ENCODE results near the gene BMPER.

Gene BMPER

GRCh38 chr7:33876596-33877274 is 28.6 kb upstream of the BMPER start:
- no peak overlapping the region for H3K4me3 ChIP-seq (replicated peaks; ENCODE audit: low read depth, low read length)

GRCh38 chr7:33880787-33881186 is 24.6 kb upstream of the BMPER start:
- DNase-seq (ENCODE audit: extremely low read depth, insufficient read length): no peak
- TF ChIP-seq CTCF (IDR thresholded peaks at IDR 0.05; ENCODE audit: insufficient read depth, low read length, poor library complexity, severe bottlenecking): no peak
- H3K36me3 ChIP-seq (ENCODE audit: control insufficient read depth, insufficient read depth, low read length): no peaks in the 10 kb centered on the region
- H3K27me3 ChIP-seq (replicated peaks; ENCODE audit: control insufficient read depth, insufficient read depth, low read length): no peaks in the 10 kb centered on the region; the same call in 1 of the 2 replicates
- H3K4me3 ChIP-seq (replicated peaks; ENCODE audit: low read depth, low read length): no peak overlapping the region

More at GRCh38 chr7:33876596-33877274, 28.6 kb upstream of the BMPER start:
- no peak for DNase-seq (ENCODE audit: extremely low read depth, insufficient read length)
- H3K36me3 ChIP-seq (ENCODE audit: control insufficient read depth, insufficient read depth, low read length): no peaks in the 10 kb centered on the region
- TF ChIP-seq CTCF (IDR thresholded peaks at IDR 0.05; ENCODE audit: insufficient read depth, low read length, poor library complexity, severe bottlenecking): no peak
- H3K27me3 ChIP-seq (replicated peaks; ENCODE audit: control insufficient read depth, insufficient read depth, low read length): no peaks in the 10 kb centered on the region; the same call in 1 of the 2 replicates

- Histone ChIP-seq H3K4me3 (replicated peaks; ENCODE audit: low read depth, low read length) (no peak overlapping the region), H3K27me3 (replicated peaks; ENCODE audit: control insufficient read depth, insufficient read depth, low read length) (no peaks in the 10 kb centered on the region; the same call in 1 of the 2 replicates), H3K36me3 (ENCODE audit: control insufficient read depth, insufficient read depth, low read length) (no peaks in the 10 kb centered on the region)
- TF ChIP-seq CTCF (IDR thresholded peaks at IDR 0.05; ENCODE audit: insufficient read depth, low read length, poor library complexity, severe bottlenecking): no peak
- DNase-seq (ENCODE audit: extremely low read depth, insufficient read length): no peak
These were observed 24.0 kb upstream of the BMPER start for GRCh38 chr7:33881316-33881715.

- H3K4me3 ChIP-seq (replicated peaks; ENCODE audit: low read depth, low read length): no peak overlapping the region
- no peaks in the 10 kb centered on the region; the same call in 1 of the 2 replicates for H3K27me3 ChIP-seq (replicated peaks; ENCODE audit: control insufficient read depth, insufficient read depth, low read length)
- no peaks in the 10 kb centered on the region for H3K36me3 ChIP-seq (ENCODE audit: control insufficient read depth, insufficient read depth, low read length)
- TF ChIP-seq CTCF (IDR thresholded peaks at IDR 0.05; ENCODE audit: insufficient read depth, low read length, poor library complexity, severe bottlenecking): no peak
- no peak for DNase-seq (ENCODE audit: extremely low read depth, insufficient read length)
These were observed 23.1 kb upstream of the BMPER start for GRCh38 chr7:33882040-33882837.

- Histone ChIP-seq H3K4me3 (replicated peaks; ENCODE audit: low read depth, low read length) (no peak overlapping the region), H3K27me3 (replicated peaks; ENCODE audit: control insufficient read depth, insufficient read depth, low read length) (no peaks in the 10 kb centered on the region; the same call in 1 of the 2 replicates), H3K36me3 (ENCODE audit: control insufficient read depth, insufficient read depth, low read length) (no peaks in the 10 kb centered on the region)
- TF ChIP-seq CTCF (IDR thresholded peaks at IDR 0.05; ENCODE audit: insufficient read depth, low read length, poor library complexity, severe bottlenecking): no peak
- DNase-seq (ENCODE audit: extremely low read depth, insufficient read length): no peak
These were observed 22.2 kb upstream of the BMPER start for GRCh38 chr7:33882950-33883670.
